Body of pancreas (tissue), 4 donors: ENCODE data around the gene PRMT3. TPM values are rescaled to one million over a fixed set of nuclear protein-coding genes. Genes with fewer than 3 reads are reported as not detected.

Experiments
- ATAC-seq: fragments of 150-250 bp; one replicate; pipeline ENCODE4 v1.9.1; 2016
- DNase-seq, 4 donors: peaks; one replicate each; pipeline ENCODE4 v3.0.0-alpha.2; 2019
- H3K27ac ChIP-seq, 4 donors: fragments of 200-600 bp; sonication (generic); 1 replicate in 3 of 4; 2 replicates in 1 of 4; pipeline versions ENCODE4 v1.5.1 to v1.6.1; 2016 to 2019; ENCODE audit warnings: mild to moderate bottlenecking in 1 of 4, mixed read lengths in 1 of 4, moderate library complexity in 1 of 4
- H3K27me3 ChIP-seq, 2 donors: fragments of 200-600 bp; sonication (generic); one replicate each; pipeline ENCODE4 v1.6.0; 2016; ENCODE audit warnings: mild to moderate bottlenecking in 1 of 2
- H3K36me3 ChIP-seq, 2 donors: fragments of 200-600 bp; sonication (generic); replicated peaks in 1 of 2; 2 replicates each; pipeline ENCODE4 v1.5.1; 2016; ENCODE audit warnings: low read depth in 2 of 2; ENCODE audit not compliant: insufficient read depth in 1 of 2
- H3K4me1 ChIP-seq: fragments of 200-600 bp; sonication (generic); one replicate; pipeline ENCODE4 v1.6.0; 2016
- H3K4me3 ChIP-seq, 2 donors: fragments of 200-600 bp; sonication (generic); 1 replicate in 1 of 2; 2 replicates in 1 of 2; pipeline ENCODE4 v1.5.1; 2016 to 2019
- H3K9me3 ChIP-seq, 3 donors: fragments of 200-600 bp; sonication (generic); 1 replicate in 2 of 3; 2 replicates in 1 of 3; pipeline ENCODE4 v1.5.1; 2016
- POLR2A ChIP-seq, 3 donors: fragments of 450-650 bp; IDR thresholded peaks; one replicate each; pipeline ENCODE4 v1.6.1; 2016; ENCODE audit warnings: antibody characterized with exemption in 3 of 3, mild to moderate bottlenecking in 2 of 3
- WGBS, 2 donors: methylation state at CpG; one replicate each; pipeline ENCODE4 v1.1.5; 2017; 5-methylcytosine and 5-hydroxymethylcytosine counted together
- intact Hi-C: fragments of 100-400 bp; cut with DNase I; formaldehyde crosslinking; loops from one replicate; pipeline ENCODE4 v1.15.1; 2023
- total RNA-seq, 2 donors: library from RNA; depleted of rRNA; stranded (reverse); fragments of >200 nt; gene quantifications; one replicate each; pipeline ENCODE4 v1.1.0, GENCODE V29; 2016
- TF ChIP-seq, protein P1 (sequence below), 7 experiments: fragments of 450-650 bp in 4 of 7; fragments of 200-600 bp in 3 of 7; sonication (generic) in 3 of 7; IDR thresholded peaks; one replicate each; pipeline ENCODE4 v1.5.1; 2016 to 2019; ENCODE audit warnings: antibody characterized with exemption in 7 of 7

The PRMT3 gene
- total RNA-seq, 2 donors from 2014 or later, result 15.6 to 20.4 TPM

DNA sequence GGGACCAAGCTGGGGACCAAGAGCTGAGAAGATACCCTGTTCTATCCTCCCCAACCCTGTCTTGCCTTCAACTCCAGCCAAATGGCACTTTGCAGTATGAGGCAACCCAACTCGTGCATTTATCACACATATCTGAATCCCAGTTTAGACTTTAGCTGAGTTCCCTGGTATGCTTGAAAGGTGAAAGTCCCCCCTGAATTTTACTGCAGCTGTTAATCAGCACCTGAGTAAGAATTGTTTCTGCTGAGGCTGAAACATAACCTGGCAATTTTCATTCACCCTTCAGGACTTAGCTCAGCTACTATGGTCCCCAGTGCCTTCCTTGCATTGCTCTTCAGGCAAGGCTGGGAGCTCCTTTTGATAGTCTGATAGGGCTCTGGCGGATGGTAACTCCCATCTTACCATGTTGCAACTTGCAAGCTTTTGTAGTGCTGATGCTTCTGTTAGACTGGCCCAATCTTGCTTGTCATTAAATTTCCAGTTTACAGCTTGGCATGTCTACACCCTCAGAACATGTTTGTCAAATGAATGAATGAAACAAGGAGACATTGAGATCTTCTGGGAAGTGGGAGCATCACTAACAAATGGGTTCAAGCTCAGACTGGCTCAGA lies 147.9 kb downstream of the PRMT3 start:
- Histone ChIP-seq H3K36me3 (no peaks in the 10 kb centered on the region), H3K4me3 (no peak overlapping the region), H3K27ac (no peak overlapping the region), H3K9me3 (peaks cover 0 to 7% (median 0%) of the 10 kb centered on the region in 3 donors), H3K27me3 (no peaks in the 10 kb centered on the region), H3K4me1 (no peaks in the 10 kb centered on the region)
- DNase-seq, result no peak
- no peak for ATAC-seq
- WGBS, 2 donors, result 37 to 39% methylated on average over 2 of the region's 2 CpGs
- TF ChIP-seq, protein P1, sequence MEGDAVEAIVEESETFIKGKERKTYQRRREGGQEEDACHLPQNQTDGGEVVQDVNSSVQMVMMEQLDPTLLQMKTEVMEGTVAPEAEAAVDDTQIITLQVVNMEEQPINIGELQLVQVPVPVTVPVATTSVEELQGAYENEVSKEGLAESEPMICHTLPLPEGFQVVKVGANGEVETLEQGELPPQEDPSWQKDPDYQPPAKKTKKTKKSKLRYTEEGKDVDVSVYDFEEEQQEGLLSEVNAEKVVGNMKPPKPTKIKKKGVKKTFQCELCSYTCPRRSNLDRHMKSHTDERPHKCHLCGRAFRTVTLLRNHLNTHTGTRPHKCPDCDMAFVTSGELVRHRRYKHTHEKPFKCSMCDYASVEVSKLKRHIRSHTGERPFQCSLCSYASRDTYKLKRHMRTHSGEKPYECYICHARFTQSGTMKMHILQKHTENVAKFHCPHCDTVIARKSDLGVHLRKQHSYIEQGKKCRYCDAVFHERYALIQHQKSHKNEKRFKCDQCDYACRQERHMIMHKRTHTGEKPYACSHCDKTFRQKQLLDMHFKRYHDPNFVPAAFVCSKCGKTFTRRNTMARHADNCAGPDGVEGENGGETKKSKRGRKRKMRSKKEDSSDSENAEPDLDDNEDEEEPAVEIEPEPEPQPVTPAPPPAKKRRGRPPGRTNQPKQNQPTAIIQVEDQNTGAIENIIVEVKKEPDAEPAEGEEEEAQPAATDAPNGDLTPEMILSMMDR (IDR thresholded peaks at IDR 0.05), result no peak
- no peak for TF ChIP-seq POLR2A (IDR thresholded peaks at IDR 0.05)
- intact Hi-C loops, result no loop called here

DNA sequence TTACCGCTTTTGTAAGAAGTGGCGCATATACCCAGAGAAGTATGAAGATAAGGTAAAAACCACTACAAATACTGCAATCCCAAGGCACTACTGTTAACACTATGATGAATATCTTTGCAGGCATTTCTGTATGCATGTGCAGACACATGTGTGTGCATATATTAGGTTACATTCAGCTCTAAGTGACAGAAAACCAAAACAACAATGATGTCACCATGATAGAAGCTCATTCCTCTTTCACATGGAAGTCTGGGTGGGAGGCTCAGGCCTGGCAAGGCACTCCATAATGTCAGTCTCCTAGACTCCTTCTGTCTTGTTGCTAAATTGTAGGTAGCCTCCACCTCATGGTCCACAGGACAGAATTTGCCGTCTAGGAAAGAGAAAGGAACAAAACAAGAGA lies 148.8 kb downstream of the PRMT3 start:
- no peaks in the 10 kb centered on the region for H3K4me1 ChIP-seq
- intact Hi-C loops, result no loop called here
- H3K27me3 ChIP-seq, result no peaks in the 10 kb centered on the region
- ATAC-seq (no peak), DNase-seq (no peak)
- no peak overlapping the region for H3K27ac ChIP-seq
- H3K36me3 ChIP-seq, result no peaks in the 10 kb centered on the region
- 83 to 93% methylated on average over 3 of the region's 3 CpGs for WGBS, 2 donors
- H3K4me3 ChIP-seq, result no peak overlapping the region
- peaks cover 0 to 7% (median 0%) of the 10 kb centered on the region in 3 donors for H3K9me3 ChIP-seq
- TF ChIP-seq, protein P1 (IDR thresholded peaks at IDR 0.05), result no peak
- TF ChIP-seq POLR2A (IDR thresholded peaks at IDR 0.05), result no peak

DNA sequence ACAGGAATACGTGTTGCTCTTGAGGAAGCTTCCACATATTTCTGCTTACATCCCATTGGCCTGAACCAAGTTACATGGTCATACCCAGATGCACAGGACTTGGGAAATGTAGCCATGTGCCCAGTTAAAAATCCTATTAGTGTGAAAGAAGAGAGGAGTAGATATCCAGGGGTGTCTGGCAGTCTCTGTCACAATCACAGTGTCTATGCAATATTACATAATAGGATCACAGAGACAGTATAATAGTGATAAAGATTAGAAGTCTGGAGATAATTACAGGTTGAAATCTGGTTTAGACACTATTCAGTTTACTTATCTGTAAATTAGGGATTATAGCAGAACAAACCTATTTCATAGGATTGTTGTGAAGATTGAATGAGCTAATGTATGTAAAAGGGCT lies 149.3 kb downstream of the PRMT3 start:
- H3K27ac ChIP-seq, result no peak overlapping the region
- DNase-seq, result no peak
- peaks cover 0 to 7% (median 0%) of the 10 kb centered on the region in 3 donors for H3K9me3 ChIP-seq
- H3K36me3 ChIP-seq, result no peaks in the 10 kb centered on the region
- no peaks in the 10 kb centered on the region for H3K4me1 ChIP-seq
- intact Hi-C loops, result no loop called here
- 42 to 68% methylated on average over 1 of the region's 1 CpG for WGBS, 2 donors
- no peak for ATAC-seq
- TF ChIP-seq, protein P1 (IDR thresholded peaks at IDR 0.05), result no peak
- no peak for TF ChIP-seq POLR2A (IDR thresholded peaks at IDR 0.05)
- H3K4me3 ChIP-seq, result no peak overlapping the region
- no peaks in the 10 kb centered on the region for H3K27me3 ChIP-seq

GRCh38 chr11:20541503-20541902 lies 154.0 kb downstream of the PRMT3 start:
- DNase-seq (no peak), ATAC-seq (no peak)
- Histone ChIP-seq H3K9me3 (peaks cover 0 to 7% (median 0%) of the 10 kb centered on the region in 3 donors), H3K36me3 (no peaks in the 10 kb centered on the region), H3K4me1 (no peaks in the 10 kb centered on the region), H3K4me3 (no peak overlapping the region), H3K27me3 (no peaks in the 10 kb centered on the region), H3K27ac (no peak overlapping the region)
- no peak for TF ChIP-seq POLR2A (IDR thresholded peaks at IDR 0.05)
- TF ChIP-seq, protein P1 (IDR thresholded peaks at IDR 0.05), result no peak
- intact Hi-C loops, result no loop called here
- 38% methylated on average over 2 of the region's 2 CpGs for WGBS, 2 donors

GRCh38 chr11:20544603-20545237 lies 157.2 kb downstream of the PRMT3 start:
- TF ChIP-seq POLR2A (IDR thresholded peaks at IDR 0.05), result no peak
- TF ChIP-seq, protein P1 (IDR thresholded peaks at IDR 0.05), result no peak
- no peak for ATAC-seq

More at GRCh38 chr11:20544603-20545237, 157.2 kb downstream of the PRMT3 start:
- no peak overlapping the region for H3K27ac ChIP-seq
- H3K36me3 ChIP-seq, result no peaks in the 10 kb centered on the region
- no peaks in the 10 kb centered on the region for H3K4me1 ChIP-seq
- no peaks in the 10 kb centered on the region for H3K9me3 ChIP-seq
- intact Hi-C loops, result no loop called here
- no peaks in the 10 kb centered on the region for H3K27me3 ChIP-seq
- H3K4me3 ChIP-seq, result no peak overlapping the region
- no peak for DNase-seq
- 39 to 42% methylated on average over 8 of the region's 8 CpGs for WGBS, 2 donors
